Measurements from ENCODE around the gene HTT. TPM values are rescaled to one million over a fixed set of nuclear protein-coding genes. Genes with fewer than 3 reads are reported as not detected.

Gene HTT
- total RNA-seq, 4 donors from 2014 or later = 49.6 to 155 (median 83.1) TPM

DNA sequence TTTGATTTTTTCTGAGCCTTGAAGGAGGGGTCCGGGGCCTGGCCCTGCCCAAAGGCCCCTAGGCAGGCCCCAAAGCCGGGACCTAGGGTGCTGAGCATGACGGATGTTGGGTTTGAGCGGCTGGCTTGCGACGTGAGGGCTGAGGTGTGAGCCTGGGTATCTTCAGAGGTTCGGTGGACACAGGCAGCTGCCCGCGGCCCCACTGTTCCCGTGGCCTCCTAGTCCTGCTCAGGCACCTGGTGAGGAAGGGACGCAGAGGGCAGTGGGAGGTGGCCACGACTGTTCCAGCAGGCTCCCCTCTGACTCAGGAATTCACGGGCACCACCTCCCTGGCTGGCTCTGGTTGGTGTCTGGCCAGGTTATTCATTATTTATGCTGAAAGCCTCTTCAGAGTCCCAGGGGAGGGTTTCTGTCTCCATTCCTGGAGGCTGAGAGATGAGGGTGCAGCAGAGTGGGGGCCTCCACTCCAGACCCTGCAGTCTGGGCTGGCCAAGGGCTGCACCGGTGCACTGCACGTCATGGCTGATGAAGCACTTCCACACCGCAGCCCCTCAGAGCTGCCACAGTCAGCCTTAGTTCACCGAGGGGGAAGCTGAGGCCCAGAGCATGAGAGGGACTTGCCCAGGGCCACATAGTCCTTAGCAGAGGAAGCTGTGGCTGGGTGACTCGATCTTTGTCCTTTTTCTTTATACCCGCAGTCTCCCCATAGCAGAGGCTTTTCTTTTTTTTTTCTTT, 176.6 kb downstream of the HTT start:
- peak overlapping the region; percentile 83 to 97 (median 86) for H3K27ac ChIP-seq
- H3K27me3 ChIP-seq = no peaks in the 10 kb centered on the region
- H3K36me3 ChIP-seq = no peaks in the 10 kb centered on the region
- WGBS, 2 donors = 48 to 65% methylated on average over 8 to 19 of the region's 19 CpGs
- peak; percentile 92 for DNase-seq
- H3K4me3 ChIP-seq (replicated peaks in 1 of 3) = no peak overlapping the region
- TF ChIP-seq, protein P1, sequence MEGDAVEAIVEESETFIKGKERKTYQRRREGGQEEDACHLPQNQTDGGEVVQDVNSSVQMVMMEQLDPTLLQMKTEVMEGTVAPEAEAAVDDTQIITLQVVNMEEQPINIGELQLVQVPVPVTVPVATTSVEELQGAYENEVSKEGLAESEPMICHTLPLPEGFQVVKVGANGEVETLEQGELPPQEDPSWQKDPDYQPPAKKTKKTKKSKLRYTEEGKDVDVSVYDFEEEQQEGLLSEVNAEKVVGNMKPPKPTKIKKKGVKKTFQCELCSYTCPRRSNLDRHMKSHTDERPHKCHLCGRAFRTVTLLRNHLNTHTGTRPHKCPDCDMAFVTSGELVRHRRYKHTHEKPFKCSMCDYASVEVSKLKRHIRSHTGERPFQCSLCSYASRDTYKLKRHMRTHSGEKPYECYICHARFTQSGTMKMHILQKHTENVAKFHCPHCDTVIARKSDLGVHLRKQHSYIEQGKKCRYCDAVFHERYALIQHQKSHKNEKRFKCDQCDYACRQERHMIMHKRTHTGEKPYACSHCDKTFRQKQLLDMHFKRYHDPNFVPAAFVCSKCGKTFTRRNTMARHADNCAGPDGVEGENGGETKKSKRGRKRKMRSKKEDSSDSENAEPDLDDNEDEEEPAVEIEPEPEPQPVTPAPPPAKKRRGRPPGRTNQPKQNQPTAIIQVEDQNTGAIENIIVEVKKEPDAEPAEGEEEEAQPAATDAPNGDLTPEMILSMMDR (IDR thresholded peaks at IDR 0.05) = no peak
- peak in 1 of 2 donors; percentile 58 for TF ChIP-seq POLR2A (IDR thresholded peaks at IDR 0.05)
- intact Hi-C loops (cut with DNase I) = no loop called here
- H3K9me3 ChIP-seq = no peaks in the 10 kb centered on the region
- H3K4me1 ChIP-seq = peaks cover 9 to 14% of the 10 kb centered on the region in 2 donors

DNA sequence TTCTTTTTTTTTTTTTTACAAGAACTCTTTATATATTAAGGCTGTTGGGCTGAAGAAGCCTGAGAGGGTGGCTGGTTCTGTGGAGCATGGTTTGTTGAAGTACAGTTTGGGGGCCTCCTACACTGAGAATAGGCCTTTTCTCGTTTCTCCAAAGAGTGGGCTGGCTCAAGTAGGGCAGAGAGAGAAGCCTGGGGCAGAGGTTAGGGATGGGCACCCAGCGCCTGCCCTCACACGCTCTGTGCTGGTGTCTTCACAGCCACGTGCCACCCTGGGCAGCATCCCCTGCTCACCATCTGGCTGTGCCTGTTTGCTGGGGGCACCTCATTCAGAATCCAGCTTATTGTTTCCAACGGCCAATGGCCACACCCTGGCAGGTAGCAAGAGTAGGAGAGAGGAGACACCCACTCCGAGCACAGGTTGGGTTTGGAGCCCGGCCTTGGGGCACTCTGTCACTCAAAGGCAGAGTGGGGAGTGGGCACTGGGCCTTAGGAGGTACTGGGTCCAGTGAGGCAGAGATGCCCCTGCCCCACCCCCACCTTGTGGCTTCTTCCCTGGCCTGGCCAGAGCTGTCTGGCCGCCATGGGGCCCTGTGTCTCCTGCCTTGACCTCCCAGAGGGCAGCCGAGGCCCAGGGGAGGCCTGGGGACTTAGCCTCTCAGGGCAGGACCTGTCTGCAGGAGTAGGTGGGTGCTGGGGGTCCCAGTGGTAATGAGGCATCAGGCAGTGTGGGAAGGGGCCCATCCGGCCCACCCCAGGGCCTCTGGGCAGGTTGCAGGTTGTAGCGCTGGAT, 177.4 kb downstream of the HTT start:
- intact Hi-C loops (cut with DNase I) = no loop called here
- H3K27me3 ChIP-seq = no peaks in the 10 kb centered on the region
- WGBS, 2 donors = 95 to 97% methylated on average over 5 to 6 of the region's 11 CpGs
- no peak overlapping the region for H3K27ac ChIP-seq
- H3K9me3 ChIP-seq = no peaks in the 10 kb centered on the region
- no peak overlapping the region for H3K4me3 ChIP-seq (replicated peaks in 1 of 3)
- no peak for DNase-seq
- no peaks in the 10 kb centered on the region for H3K36me3 ChIP-seq
- no peak for TF ChIP-seq POLR2A (IDR thresholded peaks at IDR 0.05)
- TF ChIP-seq, protein P1 (IDR thresholded peaks at IDR 0.05) = no peak
- H3K4me1 ChIP-seq = peaks cover 9 to 14% of the 10 kb centered on the region in 2 donors

DNA sequence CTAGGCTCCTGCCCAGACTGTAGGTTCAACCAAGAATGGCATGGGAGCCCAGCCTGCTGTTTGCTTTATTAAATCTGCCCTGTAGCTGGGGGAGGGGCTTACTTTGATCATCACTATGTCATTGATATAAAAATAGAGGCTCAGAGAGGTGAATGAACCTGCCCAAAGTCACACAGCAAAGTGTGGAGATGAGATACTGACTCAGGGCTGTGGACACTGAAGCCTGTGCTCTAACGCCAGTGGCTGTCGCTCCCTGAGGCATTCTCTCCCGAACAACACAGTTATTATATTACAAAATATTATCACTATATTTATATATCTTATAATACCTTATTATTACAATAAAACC, 178.0 kb downstream of the HTT start:
- DNase-seq = no peak
- 90 to 95% methylated on average over 3 of the region's 3 CpGs for WGBS, 2 donors
- H3K27ac ChIP-seq = no peak overlapping the region
- H3K4me3 ChIP-seq (replicated peaks in 1 of 3) = no peak overlapping the region
- H3K36me3 ChIP-seq = no peaks in the 10 kb centered on the region
- intact Hi-C loops (cut with DNase I) = no loop called here
- H3K9me3 ChIP-seq = no peaks in the 10 kb centered on the region
- TF ChIP-seq POLR2A (IDR thresholded peaks at IDR 0.05) = no peak
- TF ChIP-seq, protein P1 (IDR thresholded peaks at IDR 0.05) = no peak
- H3K4me1 ChIP-seq = peaks cover 9 to 14% of the 10 kb centered on the region in 2 donors
- no peaks in the 10 kb centered on the region for H3K27me3 ChIP-seq

DNA sequence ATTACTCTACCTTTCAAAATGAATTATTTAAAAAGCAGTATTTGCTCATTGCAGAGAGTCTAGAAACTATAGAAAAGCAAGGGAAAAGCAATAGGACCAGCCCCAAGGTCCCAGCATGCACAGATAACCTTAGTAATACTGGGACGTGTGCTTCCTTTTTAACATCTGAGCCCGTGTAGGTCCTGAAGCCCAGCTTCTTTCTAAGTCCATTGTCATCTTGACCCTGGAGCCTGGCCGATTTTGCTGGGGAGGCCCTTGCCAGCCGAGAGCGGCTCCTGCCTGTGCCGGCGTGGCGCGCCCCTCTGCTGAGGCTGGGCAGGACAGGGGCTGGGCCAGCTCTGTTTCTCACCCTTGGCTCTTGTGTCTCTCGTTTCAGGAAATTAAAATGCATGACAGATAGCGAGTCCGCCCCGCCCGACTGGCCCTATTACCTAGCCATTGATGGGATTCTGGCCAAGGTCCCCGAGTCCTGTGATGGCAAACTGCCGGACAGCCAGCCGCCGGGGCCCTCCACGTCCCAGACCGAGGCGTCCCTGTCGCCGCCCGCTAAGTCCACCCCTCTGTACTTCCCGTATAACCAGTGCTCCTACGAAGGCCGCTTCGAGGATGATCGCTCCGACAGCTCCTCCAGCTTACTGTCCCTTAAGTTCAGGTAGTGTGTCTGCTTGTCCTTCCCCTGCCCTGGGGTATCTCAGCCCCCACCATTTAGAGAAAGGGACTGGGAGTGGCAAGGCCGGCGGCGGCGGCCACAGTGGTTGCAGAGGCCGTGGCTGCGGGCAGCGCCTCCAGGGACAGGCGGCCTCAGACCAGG, 178.6 kb downstream of the HTT start:
- peak in 1 of 2 donors; percentile 1 for DNase-seq
- TF ChIP-seq, protein P1 (IDR thresholded peaks at IDR 0.05) = no peak
- no peak for TF ChIP-seq POLR2A (IDR thresholded peaks at IDR 0.05)
- Histone ChIP-seq H3K4me3 (replicated peaks in 1 of 3) (no peak overlapping the region), H3K27me3 (no peaks in the 10 kb centered on the region), H3K27ac (no peak overlapping the region), H3K36me3 (no peaks in the 10 kb centered on the region), H3K9me3 (no peaks in the 10 kb centered on the region), H3K4me1 (peaks cover 9 to 19% of the 10 kb centered on the region in 2 donors)
- 86 to 91% methylated on average over 36 to 37 of the region's 38 CpGs for WGBS, 2 donors
- intact Hi-C loops (cut with DNase I) = no loop called here
